GM15510 (cell line): Measurements from ENCODE around the gene CFB.
"Not testable (repeated sequence)": the region's sequence is repeated elsewhere in the genome, so short reads cannot be mapped to it uniquely, and the experiment has no call there.

Source experiments
- POLR2A ChIP-seq: IDR thresholded peaks from 3 replicates; pipeline ENCODE4 v1.6.1; 2011; ENCODE audit warnings: borderline replicate concordance; ENCODE audit not compliant: insufficient read length; ENCODE audit errors: extremely low read depth

The CFB gene

GRCh38 chr6:31970604-31971271 lies 24.8 kb downstream of the CFB start:
- TF ChIP-seq POLR2A: peak; percentile 14

DNA sequence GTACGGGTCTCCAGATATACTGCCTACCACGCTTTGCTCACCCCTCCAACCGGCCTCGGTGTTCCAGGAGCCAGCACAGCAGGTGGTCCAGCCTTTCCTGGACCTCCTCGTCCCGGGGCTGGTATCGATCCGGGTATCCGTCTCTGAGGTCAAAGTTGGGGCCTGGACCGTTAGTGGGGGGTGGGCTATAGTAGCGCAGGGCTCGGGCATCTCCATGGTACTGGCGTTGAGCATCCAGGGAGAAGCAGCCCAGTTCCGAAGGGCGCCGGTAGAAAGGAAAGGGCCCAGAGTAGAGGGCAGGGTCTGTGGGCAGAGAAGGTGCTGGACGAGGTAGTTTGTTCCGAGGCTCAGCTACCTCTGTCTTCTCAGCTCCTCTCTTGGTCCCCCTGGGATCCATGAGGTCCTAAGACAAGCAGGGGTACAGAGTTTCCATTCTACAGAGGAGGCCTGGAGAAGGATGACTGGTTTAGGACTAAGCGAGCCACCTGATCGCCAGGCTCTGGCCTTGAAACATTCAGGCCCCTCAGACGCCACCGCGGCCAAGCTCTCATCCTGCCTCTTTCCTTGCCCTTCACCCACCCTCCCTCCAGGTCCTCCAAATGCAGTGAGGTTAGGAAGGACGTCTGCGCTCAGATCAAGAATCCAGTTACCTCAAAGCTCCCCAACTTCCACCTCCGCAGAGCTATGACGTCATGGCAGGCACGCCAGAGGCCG lies 25.5 kb downstream of the CFB start:
- TF ChIP-seq POLR2A: no peak

GRCh38 chr6:31971993-31972708 lies 26.3 kb downstream of the CFB start, which contains the start of gene DXO:
Gene DXO (minus strand): TSS chr6:31972138. CDS start chr6:31971675, 463 bp downstream.
- TF ChIP-seq POLR2A: peak; percentile 56

DNA sequence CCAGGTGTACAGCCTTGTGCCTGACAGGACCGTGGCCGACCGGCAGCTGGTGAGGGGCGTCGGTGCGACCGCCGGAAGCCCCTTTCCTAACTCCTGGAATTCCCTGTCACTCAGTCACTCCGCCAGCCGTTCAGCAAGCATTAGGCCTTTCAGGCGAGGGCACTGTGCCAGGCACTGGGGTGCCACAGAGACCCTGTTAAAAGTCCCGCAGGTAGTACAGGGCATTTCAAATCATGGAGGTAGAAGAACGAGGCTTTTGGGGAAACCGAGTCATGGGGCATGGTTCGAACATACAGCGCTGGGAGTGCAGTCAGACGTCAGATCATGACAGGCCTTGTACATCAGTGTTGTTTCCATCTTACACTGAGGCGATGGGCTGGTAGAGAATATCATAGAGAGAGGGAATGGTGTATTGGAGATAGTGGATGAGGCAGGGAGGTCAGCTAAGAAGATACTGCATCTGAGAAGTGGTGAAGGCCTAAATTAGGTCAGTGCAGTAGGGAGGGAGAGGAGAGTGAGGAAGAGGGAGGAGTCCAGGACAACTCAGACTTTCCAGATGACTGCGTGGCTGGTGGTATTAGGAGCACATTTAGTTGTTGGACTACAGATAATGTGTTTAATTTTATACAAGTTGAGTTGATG lies 26.9 kb downstream of the CFB start:
- no peak for TF ChIP-seq POLR2A

DNA sequence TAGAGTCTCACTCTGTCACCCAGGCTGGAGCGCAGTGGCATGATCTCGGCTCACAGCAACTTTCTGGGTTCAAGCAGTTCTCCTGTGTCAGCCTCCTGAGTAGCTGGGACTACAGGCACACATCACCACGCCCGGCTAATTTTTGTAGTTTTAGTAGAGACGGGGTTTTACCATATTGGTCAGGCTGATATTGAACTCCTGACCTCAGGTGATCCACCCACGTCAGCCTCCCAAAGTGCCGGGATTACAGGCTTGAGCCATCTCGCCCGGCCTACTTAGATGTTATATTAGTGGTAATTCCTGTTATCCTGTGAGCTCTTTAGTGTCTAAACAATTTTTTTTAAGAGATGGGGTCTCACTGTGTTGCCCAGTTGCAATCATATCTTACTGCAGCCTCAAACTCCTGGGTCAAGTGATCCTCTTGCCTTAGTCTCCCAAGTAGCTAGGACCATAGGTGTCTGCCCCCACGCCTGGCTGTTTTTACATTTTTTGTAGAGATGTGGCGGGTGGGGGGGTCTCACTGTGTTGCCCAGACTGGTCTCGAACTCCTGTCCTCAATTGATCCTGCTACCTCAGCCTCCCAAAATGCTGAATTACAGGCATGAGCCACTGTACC lies 32.0 kb downstream of the CFB start:
- TF ChIP-seq POLR2A: no peak

DNA sequence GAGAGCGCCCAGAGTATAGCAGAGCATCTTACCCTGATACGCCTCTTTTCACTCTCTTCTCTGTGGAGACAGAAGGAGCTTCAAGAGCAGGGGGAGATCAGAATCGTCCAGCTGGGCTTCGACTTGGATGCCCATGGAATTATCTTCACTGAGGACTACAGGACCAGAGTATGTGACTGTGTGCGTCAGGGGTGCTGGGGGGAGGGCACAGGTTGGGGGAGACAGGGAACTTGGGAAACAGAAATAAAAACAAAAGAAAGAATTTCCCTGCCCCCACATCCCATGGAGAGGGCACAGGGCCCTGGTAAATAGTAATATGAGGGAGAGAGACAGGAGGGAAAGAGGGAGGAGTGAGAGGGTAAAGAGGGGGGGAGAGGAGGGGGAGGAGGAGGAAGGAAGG lies 32.9 kb downstream of the CFB start:
- TF ChIP-seq POLR2A: no peak

DNA sequence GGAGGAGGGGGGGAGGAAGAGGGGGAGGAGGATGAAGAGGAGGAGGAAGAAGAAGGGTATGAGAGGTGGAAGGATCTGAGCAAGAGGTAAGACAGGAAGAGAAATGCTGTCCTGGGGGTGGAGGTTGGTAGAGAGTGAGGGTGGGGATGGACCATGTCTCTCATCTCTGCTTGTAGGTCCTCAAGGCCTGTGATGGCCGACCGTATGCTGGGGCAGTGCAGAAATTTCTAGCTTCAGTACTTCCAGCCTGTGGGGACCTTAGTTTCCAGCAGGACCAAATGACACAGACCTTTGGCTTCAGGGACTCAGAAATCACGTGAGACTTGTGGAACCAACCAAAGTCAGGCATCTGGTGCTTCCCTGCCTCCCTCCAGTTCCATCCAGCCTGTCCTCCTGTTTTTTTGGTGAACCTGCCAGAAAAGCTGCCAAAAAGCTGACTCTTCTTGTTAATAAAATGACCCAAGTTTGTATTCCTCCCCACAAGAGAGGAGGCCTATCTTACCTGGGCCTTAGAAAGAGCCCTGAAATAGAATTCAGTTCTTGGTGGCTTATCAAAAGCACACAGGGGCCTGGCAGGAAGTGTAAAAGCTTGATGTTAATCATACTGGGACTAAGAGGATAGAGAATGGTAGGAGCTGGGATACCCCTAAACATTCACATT lies 33.5 kb downstream of the CFB start:
- no peak for TF ChIP-seq POLR2A

DNA sequence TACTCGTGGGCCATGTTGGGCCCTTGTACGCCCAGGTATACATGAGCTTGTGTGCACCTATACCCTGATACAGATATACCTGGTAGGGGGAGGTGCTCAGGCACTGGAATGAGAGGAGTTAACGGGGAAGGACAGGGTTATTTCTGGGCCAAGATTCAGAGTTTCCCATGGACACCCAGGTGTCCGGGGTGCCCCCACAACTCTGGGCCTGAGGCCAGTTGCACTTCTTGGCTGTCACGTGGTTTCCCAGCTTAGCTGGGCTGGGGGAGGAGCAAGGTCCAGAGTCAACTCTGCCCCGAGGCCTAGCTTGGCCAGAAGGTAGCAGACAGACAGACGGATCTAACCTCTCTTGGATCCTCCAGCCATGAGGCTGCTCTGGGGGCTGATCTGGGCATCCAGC lies 35.8 kb downstream of the CFB start, which contains the start of gene C4A:
TSS of gene C4A (plus strand) at position 314 of the 400 bp plus-strand sequence. CDS start at position 365, 51 bp downstream.
- not testable (repeated sequence) for TF ChIP-seq POLR2A
